Liver (tissue), 9 donors: Measurements from ENCODE around the gene BANP. TPM values are rescaled to one million over a fixed set of nuclear protein-coding genes. Genes with fewer than 3 reads are reported as not detected.
"Not testable (repeated sequence)": the region's sequence is repeated elsewhere in the genome, so short reads cannot be mapped to it uniquely, and the experiment has no call there.

Experiments used
- DNase-seq: peaks from one replicate; pipeline ENCODE4 v3.0.0-alpha.2; 2017; ENCODE audit warnings: low spot score
- H3K27ac ChIP-seq, 2 donors: one replicate each; pipeline ENCODE4 v1.7.0; 2013; ENCODE audit warnings: inconsistent platforms in 2 of 2, low read length in 2 of 2, control low read depth in 1 of 2, low read depth in 1 of 2, mild to moderate bottlenecking in 1 of 2
- H3K27me3 ChIP-seq, 4 donors: one replicate each; pipeline versions ENCODE4 v1.6.1 to v1.7.0; 2013; ENCODE audit warnings: low read length in 3 of 4, inconsistent platforms in 1 of 4, mild to moderate bottlenecking in 1 of 4, moderate library complexity in 1 of 4; ENCODE audit not compliant: control insufficient read depth in 4 of 4, insufficient read depth in 4 of 4
- H3K36me3 ChIP-seq, 4 donors: one replicate each; pipeline versions ENCODE4 v1.6.1 to v1.7.0; 2013; ENCODE audit warnings: low read length in 3 of 4, mild to moderate bottlenecking in 3 of 4, low read depth in 1 of 4, moderate library complexity in 1 of 4; ENCODE audit not compliant: control insufficient read depth in 4 of 4, insufficient read depth in 3 of 4
- H3K4me1 ChIP-seq, 4 donors: one replicate each; pipeline versions ENCODE4 v1.6.1 to v1.7.0; 2013; ENCODE audit warnings: low read length in 3 of 4, mild to moderate bottlenecking in 3 of 4, moderate library complexity in 1 of 4; ENCODE audit not compliant: control insufficient read depth in 4 of 4, insufficient read depth in 4 of 4
- H3K4me3 ChIP-seq, 3 donors: one replicate each; pipeline versions ENCODE4 v1.6.1 to v1.7.0; 2013; ENCODE audit warnings: low read length in 3 of 3, control low read depth in 1 of 3, low read depth in 1 of 3, mild to moderate bottlenecking in 1 of 3
- H3K9ac ChIP-seq, 2 donors: one replicate each; pipeline ENCODE4 v1.7.0; 2013; ENCODE audit warnings: low read length in 2 of 2, mild to moderate bottlenecking in 2 of 2, moderate library complexity in 2 of 2, control low read depth in 1 of 2, low read depth in 1 of 2
- H3K9me3 ChIP-seq, 4 donors: one replicate each; pipeline versions ENCODE4 v1.6.1 to v1.7.0; 2013; ENCODE audit warnings: low read length in 3 of 4; ENCODE audit not compliant: control insufficient read depth in 4 of 4
- ATF3 ChIP-seq: IDR thresholded peaks from 2 replicates; pipeline ENCODE4 v1.6.1; 2016; ENCODE audit warnings: antibody characterized with exemption
- CTCF ChIP-seq: fragments of 150-350 bp; IDR thresholded peaks from 2 replicates; pipeline ENCODE4 v1.5.1; 2017; ENCODE audit warnings: improper control_type of control experiment, low read depth, low read length; ENCODE audit not compliant: missing input control
- EGR1 ChIP-seq, 2 donors: IDR thresholded peaks; 2 replicates each; pipeline ENCODE4 v1.6.1; 2016 to 2018; ENCODE audit warnings: antibody characterized with exemption in 2 of 2, low read depth in 2 of 2
- FOXA1 ChIP-seq: IDR thresholded peaks from 2 replicates; pipeline ENCODE4 v1.6.1; 2016; ENCODE audit warnings: antibody characterized with exemption
- FOXA2 ChIP-seq: IDR thresholded peaks from 2 replicates; pipeline ENCODE4 v1.6.1; 2016; ENCODE audit warnings: antibody characterized with exemption
- GABPA ChIP-seq, 2 donors: IDR thresholded peaks in 1 of 2; conservative IDR thresholded peaks in 1 of 2; 2 replicates each; pipeline ENCODE4 v1.6.1; 2016; ENCODE audit warnings: antibody characterized with exemption in 2 of 2, mild to moderate bottlenecking in 1 of 2, moderate library complexity in 1 of 2
- HNF4A ChIP-seq, 2 donors: conservative IDR thresholded peaks; 2 replicates each; pipeline ENCODE4 v1.6.1; 2016; ENCODE audit warnings: antibody characterized with exemption in 2 of 2, mild to moderate bottlenecking in 2 of 2
- HNF4G ChIP-seq: IDR thresholded peaks from 2 replicates; pipeline ENCODE4 v1.6.1; 2016; ENCODE audit warnings: antibody characterized with exemption
- JUND ChIP-seq, 2 donors: IDR thresholded peaks; 2 replicates each; pipeline ENCODE4 v1.6.1; 2016; ENCODE audit warnings: antibody characterized with exemption in 2 of 2
- MAX ChIP-seq: IDR thresholded peaks from 2 replicates; pipeline ENCODE4 v1.6.1; 2016; ENCODE audit warnings: antibody characterized with exemption
- NR2F2 ChIP-seq: IDR thresholded peaks from 2 replicates; pipeline ENCODE4 v1.6.1; 2016; ENCODE audit warnings: antibody characterized with exemption
- RAD21 ChIP-seq, 2 donors: IDR thresholded peaks; 2 replicates each; pipeline ENCODE4 v1.6.1; 2016; ENCODE audit warnings: antibody characterized with exemption in 2 of 2, mild to moderate bottlenecking in 2 of 2
- REST ChIP-seq: IDR thresholded peaks from 2 replicates; pipeline ENCODE4 v1.6.1; 2016; ENCODE audit warnings: antibody characterized with exemption, mild to moderate bottlenecking
- RXRA ChIP-seq, 2 donors: IDR thresholded peaks; 2 replicates each; pipeline ENCODE4 v1.6.1; 2017 to 2018; ENCODE audit warnings: antibody characterized with exemption in 2 of 2, mild to moderate bottlenecking in 1 of 2
- SP1 ChIP-seq: IDR thresholded peaks from 2 replicates; pipeline ENCODE4 v1.6.1; 2018; ENCODE audit warnings: antibody characterized with exemption, mild to moderate bottlenecking
- TAF1 ChIP-seq: conservative IDR thresholded peaks from 2 replicates; pipeline ENCODE4 v1.6.1; 2016; ENCODE audit warnings: antibody characterized with exemption, mild to moderate bottlenecking
- YY1 ChIP-seq: IDR thresholded peaks from 2 replicates; pipeline ENCODE4 v1.6.1; 2016; ENCODE audit warnings: antibody characterized with exemption, mild to moderate bottlenecking
- ZBTB33 ChIP-seq: IDR thresholded peaks from 2 replicates; pipeline ENCODE4 v1.6.1; 2016; ENCODE audit warnings: antibody characterized with exemption
- WGBS: extraction: QIAGEN DNeasy Blood & Tissue Kit; methylation state at CpG from one replicate; pipeline ENCODE4 v1.1.7; 2013; 5-methylcytosine and 5-hydroxymethylcytosine counted together
- polyA plus RNA-seq, 2 donors: library from polyadenylated mRNA; stranded (reverse) in 1 of 2; unstranded in 1 of 2; fragments of 200-250 nt in 1 of 2; fragments of >200 nt in 1 of 2; fragmentation: Nextera tagmentation in 1 of 2; extraction: Ambion mirVana in 1 of 2; gene quantifications; one replicate each; pipeline versions ENCODE4 v1.2.1 to v1.2.3, GENCODE V29; 2013 to 2015
- total RNA-seq, 2 donors: library from RNA; depleted of rRNA; stranded (reverse); fragments of >200 nt; gene quantifications; one replicate each; pipeline ENCODE4 v1.2.3, GENCODE V29; 2014
- donor health status: healthy.
- donor health status: healthy.
- donor health status: healthy.
- donor health status: healthy.
- donor health status: healthy.

Gene BANP
- total and polyA plus RNA-seq, 4 donors, result 4.9 to 20.7 (median 13.7) TPM

- Histone ChIP-seq H3K27ac (no peak overlapping the region), H3K36me3 (peaks cover 6 to 20% (median 10%) of the 10 kb centered on the region in 4 donors), H3K4me1 (no peaks in the 10 kb centered on the region), H3K4me3 (no peak overlapping the region), H3K9me3 (no peaks in the 10 kb centered on the region), H3K27me3 (no peaks in the 10 kb centered on the region), H3K9ac (no peak overlapping the region)
- DNase-seq, result no peak
- TF ChIP-seq RXRA (IDR thresholded peaks at IDR 0.05) (no peak), RAD21 (IDR thresholded peaks at IDR 0.05) (no peak), HNF4A (conservative IDR thresholded peaks at IDR 0.05) (no peak), GABPA (IDR thresholded peaks at IDR 0.05 in 1 of 2, conservative IDR thresholded peaks at IDR 0.05 in 1 of 2) (no peak), ATF3 (no peak), ZBTB33 (no peak), TAF1 (no peak), HNF4G (no peak), YY1 (no peak), CTCF (no peak), REST (no peak), FOXA2 (no peak), JUND (IDR thresholded peaks at IDR 0.05) (no peak), MAX (no peak), EGR1 (IDR thresholded peaks at IDR 0.05; ENCODE audit: low read depth in 2 of 2) (no peak), NR2F2 (no peak), FOXA1 (no peak), SP1 (no peak)
- WGBS, result 89% methylated on average over 8 of the region's 8 CpGs
Measured at GRCh38 chr16:88030498-88030897, 79.3 kb downstream of the BANP start.

GRCh38 chr16:88030961-88031360, 79.7 kb downstream of the BANP start:
- H3K9ac ChIP-seq, H3K27me3 ChIP-seq, H3K4me3 ChIP-seq, DNase-seq, H3K27ac ChIP-seq, H3K9me3 ChIP-seq, H3K4me1 ChIP-seq: not testable (repeated sequence)
- WGBS, result 98% methylated on average over 9 of the region's 9 CpGs
- peaks cover 6 to 24% (median 10%) of the 10 kb centered on the region in 4 donors for H3K36me3 ChIP-seq

GRCh38 chr16:88033003-88033740, 81.9 kb downstream of the BANP start:
- not testable (repeated sequence) for H3K27me3 ChIP-seq, H3K27ac ChIP-seq, H3K4me1 ChIP-seq, DNase-seq, H3K4me3 ChIP-seq, H3K9me3 ChIP-seq, H3K9ac ChIP-seq
- H3K36me3 ChIP-seq, result peaks cover 6 to 24% (median 7%) of the 10 kb centered on the region in 4 donors
- 97% methylated on average over 29 of the region's 30 CpGs for WGBS
